Superior temporal gyrus (tissue), 1 donor: Measurements from ENCODE around the gene TBX4.
"Not testable (repeated sequence)": the region's sequence is repeated elsewhere in the genome, so short reads cannot be mapped to it uniquely, and the experiment has no call there.

Experiments
- DNase-seq: peaks from one replicate; pipeline ENCODE4 v3.0.0-alpha.2; 2016; ENCODE audit errors: extremely low spot score

Gene TBX4

GRCh38 chr17:61527441-61527840, 75.2 kb downstream of the TBX4 start:
- DNase-seq: not testable (repeated sequence)

- DNase-seq: no peak
Measured at GRCh38 chr17:61528171-61528570, 75.9 kb downstream of the TBX4 start.

- DNase-seq: no peak
Measured at GRCh38 chr17:61531223-61531622, 79.0 kb downstream of the TBX4 start.

GRCh38 chr17:61532826-61533225, 80.6 kb downstream of the TBX4 start:
- no peak for DNase-seq

DNA sequence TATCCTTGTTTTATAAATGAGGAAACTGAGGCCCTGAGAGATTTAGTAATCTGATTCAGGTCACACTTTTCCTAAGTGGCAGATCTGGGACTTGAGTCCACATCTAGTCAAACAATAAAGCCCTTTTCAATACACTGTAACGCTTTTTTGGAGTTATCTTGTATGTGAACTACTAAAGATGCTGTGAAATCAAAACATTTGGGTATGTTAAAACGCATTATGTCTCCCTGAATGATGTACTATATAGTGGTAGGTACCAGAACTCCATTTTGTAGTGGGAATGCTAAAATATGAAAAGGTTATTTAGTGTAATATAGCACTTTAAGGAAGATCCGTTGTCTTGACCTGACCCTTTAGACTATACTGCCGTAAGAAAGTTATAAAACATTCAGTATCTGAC, 81.6 kb downstream of the TBX4 start:
- DNase-seq: no peak

DNA sequence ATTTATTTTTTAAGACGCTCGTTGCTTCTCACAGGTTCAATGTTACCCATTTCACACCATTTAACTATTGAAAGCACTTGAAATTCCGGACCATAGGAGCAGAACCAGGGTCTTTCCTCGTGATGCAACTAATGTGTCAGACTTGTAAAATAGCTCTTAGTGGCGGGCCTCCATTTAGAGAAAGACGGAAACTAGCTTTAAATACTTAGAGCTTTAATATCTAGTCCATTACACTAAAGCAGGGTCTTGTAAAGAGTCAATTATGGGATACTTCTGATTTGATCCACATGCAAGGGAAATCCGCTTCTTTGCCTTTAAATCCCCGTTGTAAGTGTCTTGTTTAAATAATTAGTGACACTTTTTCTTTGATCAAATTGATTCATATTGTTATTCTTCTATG, 82.2 kb downstream of the TBX4 start:
- DNase-seq: no peak
